Glutamatergic neuron (in vitro differentiated cells): ENCODE data around the gene ATXN2L. TPM values are rescaled to one million over a fixed set of nuclear protein-coding genes. Genes with fewer than 3 reads are reported as not detected.
"Not testable (repeated sequence)": the region's sequence is repeated elsewhere in the genome, so short reads cannot be mapped to it uniquely, and the experiment has no call there.

ENCODE experiments used
- DNase-seq: peaks from one replicate; pipeline ENCODE4 v3.0.0; 2022
- H3K27ac Mint-ChIP-seq: one replicate; pipeline ENCODE4 v1.8.0; 2020; ENCODE audit warnings: mild to moderate bottlenecking, mixed read lengths, inconsistent platforms; ENCODE audit not compliant: unreplicated experiment
- H3K27me3 Mint-ChIP-seq: one replicate; pipeline ENCODE4 v1.8.0; 2020; ENCODE audit warnings: mild to moderate bottlenecking, moderate library complexity, mixed read lengths, inconsistent platforms; ENCODE audit not compliant: unreplicated experiment
- H3K36me3 Mint-ChIP-seq: one replicate; pipeline ENCODE4 v1.8.0; 2020; ENCODE audit warnings: mild to moderate bottlenecking, mixed read lengths, inconsistent platforms; ENCODE audit not compliant: unreplicated experiment
- H3K4me1 Mint-ChIP-seq: one replicate; pipeline ENCODE4 v1.8.0; 2020; ENCODE audit warnings: mild to moderate bottlenecking, low read depth, mixed read lengths, inconsistent platforms; ENCODE audit not compliant: unreplicated experiment
- H3K4me3 Mint-ChIP-seq: one replicate; pipeline ENCODE4 v1.8.0; 2020; ENCODE audit warnings: mild to moderate bottlenecking, mixed read lengths, inconsistent platforms; ENCODE audit not compliant: unreplicated experiment
- H3K9me3 Mint-ChIP-seq: one replicate; pipeline ENCODE4 v1.8.0; 2020; ENCODE audit warnings: mild to moderate bottlenecking, moderate library complexity, mixed read lengths, inconsistent platforms; ENCODE audit not compliant: unreplicated experiment
- CTCF ChIP-seq: fragments of 200-600 bp; sonication (generic); IDR thresholded peaks from one replicate; pipeline ENCODE4 v1.5.0; 2021; ENCODE audit not compliant: partially characterized antibody, unreplicated experiment
- total RNA-seq: library from RNA; stranded (reverse); fragmentation: NEBNext Ultra II Directional; extraction: Animal tissue kit (Norgen Biotek cat#: 25700); gene quantifications from one replicate; pipeline ENCODE4 v1.2.1, GENCODE V29; 2021; ENCODE audit not compliant: unreplicated experiment

Gene ATXN2L
- total RNA-seq, 1 donor from 2014 or later, result 261 TPM

DNA sequence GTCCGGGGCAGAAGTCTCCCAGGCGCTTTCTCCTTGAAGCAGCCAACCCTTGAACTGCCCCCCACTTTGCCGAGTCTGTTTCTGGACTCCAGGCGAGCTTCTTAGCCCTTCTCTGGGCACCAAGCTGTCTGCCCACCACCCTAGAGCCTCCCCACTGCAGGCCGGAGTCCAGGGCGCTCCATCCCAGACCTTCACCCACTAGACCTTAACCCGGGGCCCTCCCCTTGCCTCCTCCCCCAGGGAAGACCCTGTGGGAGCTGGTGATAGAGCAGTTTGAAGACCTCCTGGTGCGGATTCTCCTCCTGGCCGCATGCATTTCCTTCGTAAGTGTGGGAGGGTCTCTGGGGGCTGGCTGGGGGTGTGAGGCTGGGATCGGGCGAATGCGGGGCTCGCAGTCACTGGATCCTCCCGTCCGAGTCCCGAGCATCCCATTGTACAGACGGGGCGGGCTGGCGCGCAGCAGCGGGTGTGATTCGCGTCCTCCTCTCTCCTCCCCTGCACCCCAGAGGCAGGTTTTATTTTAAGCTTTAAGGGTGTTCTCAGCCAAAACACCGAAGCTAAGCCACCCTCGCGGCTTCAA, 56.6 kb downstream of the ATXN2L start:
- DNase-seq, result peak; percentile 62
- H3K9me3 Mint-ChIP-seq, result peaks cover 7% of the 10 kb centered on the region

DNA sequence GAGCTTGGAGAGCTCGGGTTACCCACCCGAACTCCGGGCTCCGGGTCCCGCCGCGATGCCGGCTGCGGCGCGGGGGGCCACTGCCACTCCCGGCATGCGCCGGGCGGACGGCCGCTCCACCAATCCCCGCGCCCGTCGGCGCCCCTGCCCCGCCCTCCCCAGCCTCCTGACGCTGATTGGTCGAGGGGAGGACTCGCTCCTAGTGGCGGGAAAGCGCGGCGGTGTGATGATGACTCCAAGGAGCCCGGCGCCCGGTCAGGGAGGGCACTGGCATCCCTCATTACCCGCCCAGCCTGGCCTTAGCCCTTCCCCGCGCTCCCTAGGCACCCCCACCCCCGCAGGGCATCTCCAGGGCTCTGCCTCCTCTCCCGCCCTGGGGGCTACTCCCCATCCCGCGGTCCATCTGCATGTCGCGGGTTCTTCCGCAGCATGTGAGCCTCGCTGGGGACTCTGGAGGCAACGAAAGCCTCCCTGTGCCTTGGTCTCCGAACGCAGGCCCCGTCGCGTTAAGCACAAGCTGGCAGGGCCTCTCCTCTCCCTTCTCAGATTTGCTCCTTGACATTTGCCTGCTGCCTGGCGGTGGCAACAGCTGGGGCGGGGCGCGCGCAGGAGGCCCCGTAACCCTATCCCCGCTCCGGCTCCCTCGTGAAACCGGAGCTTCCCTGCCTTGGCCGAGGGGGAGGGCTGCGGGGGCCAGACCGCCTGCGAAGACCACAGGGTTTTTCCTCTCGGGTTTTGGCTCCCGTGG, 57.2 kb downstream of the ATXN2L start:
- H3K27me3 Mint-ChIP-seq, result peaks cover 14% of the 10 kb centered on the region
- H3K36me3 Mint-ChIP-seq, result no peaks in the 10 kb centered on the region
- peak overlapping the region; percentile 93 for H3K4me3 Mint-ChIP-seq
- peaks cover 11% of the 10 kb centered on the region for H3K4me1 Mint-ChIP-seq
- peak; percentile 96 for DNase-seq
- peak; percentile 22 for TF ChIP-seq CTCF
- peak overlapping the region; percentile 52 for H3K27ac Mint-ChIP-seq
- peaks cover 7% of the 10 kb centered on the region for H3K9me3 Mint-ChIP-seq

More for the DNA sequence above, 56.6 kb downstream of the ATXN2L start:
- peak overlapping the region; percentile 93 for H3K4me3 Mint-ChIP-seq
- H3K4me1 Mint-ChIP-seq, result peaks cover 11% of the 10 kb centered on the region
- TF ChIP-seq CTCF, result no peak
- peak overlapping the region; percentile 62 for H3K27ac Mint-ChIP-seq
- peaks cover 14% of the 10 kb centered on the region for H3K27me3 Mint-ChIP-seq
- H3K36me3 Mint-ChIP-seq, result no peaks in the 10 kb centered on the region

DNA sequence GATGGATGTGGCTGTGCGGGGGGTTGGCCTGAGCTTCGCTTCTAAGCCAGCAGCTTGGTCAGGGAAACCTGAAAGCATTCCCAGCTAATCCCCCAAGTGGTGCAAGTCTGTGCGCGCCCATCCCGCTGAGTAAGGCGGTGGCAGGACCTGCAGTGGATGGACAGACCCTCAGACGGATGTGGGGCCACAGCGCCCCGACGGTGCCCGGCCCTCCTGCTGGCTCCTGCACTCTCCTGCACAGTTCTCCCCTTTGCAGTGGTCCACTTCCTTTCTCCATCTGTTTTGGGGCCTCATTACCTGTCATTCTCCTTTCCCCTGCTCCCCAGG, 57.8 kb downstream of the ATXN2L start:
- peaks cover 7% of the 10 kb centered on the region for H3K9me3 Mint-ChIP-seq
- H3K36me3 Mint-ChIP-seq, result no peaks in the 10 kb centered on the region
- DNase-seq, result no peak
- peaks cover 11% of the 10 kb centered on the region for H3K4me1 Mint-ChIP-seq
- peaks cover 14% of the 10 kb centered on the region for H3K27me3 Mint-ChIP-seq
- no peak for TF ChIP-seq CTCF
- H3K4me3 Mint-ChIP-seq, result peak overlapping the region; percentile 87
- peak overlapping the region; percentile 77 for H3K27ac Mint-ChIP-seq

- Mint-ChIP-seq H3K36me3 (no peaks in the 10 kb centered on the region), H3K27me3 (peaks cover 14% of the 10 kb centered on the region), H3K4me3 (peak overlapping the region; percentile 87), H3K9me3 (peaks cover 7% of the 10 kb centered on the region), H3K4me1 (peaks cover 11% of the 10 kb centered on the region), H3K27ac (peak overlapping the region; percentile 77)
- DNase-seq, result no peak
- TF ChIP-seq CTCF, result no peak
Measured at GRCh38 chr16:28880955-28881354, 58.2 kb downstream of the ATXN2L start.

DNA sequence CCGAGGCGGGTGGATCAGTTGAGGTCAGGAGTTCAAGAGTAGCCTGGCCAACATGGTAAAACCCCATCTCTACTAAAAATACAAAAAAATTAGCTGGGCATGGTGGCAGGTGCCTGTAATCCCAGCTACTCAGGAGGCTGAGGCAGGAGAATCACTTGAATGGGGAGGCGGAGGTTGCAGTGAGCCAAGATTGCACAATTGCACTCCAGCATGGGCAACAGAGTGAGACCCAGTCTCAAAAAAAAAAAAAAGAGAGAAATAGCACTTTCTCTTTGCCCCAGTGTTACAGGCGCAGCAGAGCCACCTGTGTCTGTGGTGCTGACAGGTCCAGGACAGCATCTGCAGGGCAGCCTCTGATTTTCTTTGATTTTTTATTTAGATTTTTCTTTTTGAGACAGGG, 58.8 kb downstream of the ATXN2L start:
- not testable (repeated sequence) for H3K4me3 Mint-ChIP-seq, H3K27ac Mint-ChIP-seq, DNase-seq, H3K36me3 Mint-ChIP-seq, H3K9me3 Mint-ChIP-seq
- H3K4me1 Mint-ChIP-seq, result peaks cover 11% of the 10 kb centered on the region
- peaks cover 14% of the 10 kb centered on the region for H3K27me3 Mint-ChIP-seq
